Ishikawa (cell line): ENCODE data around the gene CST9L.

Experiments
- CEBPB ChIP-seq: IDR thresholded peaks from 2 replicates; pipeline ENCODE4 v1.6.1; 2012
- CREB1 ChIP-seq: IDR thresholded peaks from 2 replicates; pipeline ENCODE4 v1.6.1; 2012; ENCODE audit warnings: low read depth
- EGR1 ChIP-seq: IDR thresholded peaks from 2 replicates; pipeline ENCODE4 v1.6.1; 2012
- EP300 ChIP-seq: IDR thresholded peaks from 2 replicates; pipeline ENCODE4 v1.6.1; 2012; ENCODE audit warnings: borderline replicate concordance
- FOXM1 ChIP-seq: IDR thresholded peaks from 2 replicates; pipeline ENCODE4 v1.6.1; 2012; ENCODE audit warnings: low read depth, borderline replicate concordance
- MAX ChIP-seq: IDR thresholded peaks from 2 replicates; pipeline ENCODE4 v1.6.1; 2012
- NFIC ChIP-seq: IDR thresholded peaks from 2 replicates; pipeline ENCODE4 v1.6.1; 2012
- RAD21 ChIP-seq: IDR thresholded peaks from 2 replicates; pipeline ENCODE4 v1.6.1; 2012; ENCODE audit warnings: low read depth
- REST ChIP-seq: IDR thresholded peaks from 2 replicates; pipeline ENCODE4 v1.6.1; 2012; ENCODE audit warnings: low read depth, mild to moderate bottlenecking
- TAF1 ChIP-seq: IDR thresholded peaks from 2 replicates; pipeline ENCODE4 v1.6.1; 2012; ENCODE audit warnings: low read depth, mild to moderate bottlenecking
- TCF12 ChIP-seq: IDR thresholded peaks from 2 replicates; pipeline ENCODE4 v1.6.1; 2012; ENCODE audit warnings: low read depth
- TEAD4 ChIP-seq: IDR thresholded peaks from 2 replicates; pipeline ENCODE4 v1.6.1; 2012
- USF1 ChIP-seq: IDR thresholded peaks from 2 replicates; pipeline ENCODE4 v1.6.1; 2012
- YY1 ChIP-seq: IDR thresholded peaks from 2 replicates; pipeline ENCODE4 v1.6.1; 2012; ENCODE audit warnings: low read depth
- ZBTB7A ChIP-seq: IDR thresholded peaks from 2 replicates; pipeline ENCODE4 v1.6.1; 2012; ENCODE audit warnings: low read depth

CST9L gene

GRCh38 chr20:23604306-23604705 is 36.0 kb upstream of the CST9L start:
- TF ChIP-seq TAF1 = no peak
- no peak for TF ChIP-seq EP300
- no peak for TF ChIP-seq ZBTB7A
- no peak for TF ChIP-seq MAX
- no peak for TF ChIP-seq CEBPB
- TF ChIP-seq NFIC = no peak
- no peak for TF ChIP-seq TEAD4
- no peak for TF ChIP-seq USF1
- TF ChIP-seq REST = no peak
- TF ChIP-seq EGR1 = no peak
- TF ChIP-seq YY1 = no peak
- TF ChIP-seq TCF12 = no peak
- no peak for TF ChIP-seq RAD21
- TF ChIP-seq FOXM1 = no peak
- TF ChIP-seq CREB1 = no peak

GRCh38 chr20:23603321-23603720 is 35.0 kb upstream of the CST9L start:
- TF ChIP-seq NFIC (no peak), CREB1 (no peak), USF1 (no peak), REST (no peak), ZBTB7A (no peak), FOXM1 (no peak), RAD21 (no peak), TCF12 (no peak), EGR1 (no peak), TAF1 (no peak), EP300 (no peak), YY1 (no peak), TEAD4 (no peak), CEBPB (no peak), MAX (no peak)

- TF ChIP-seq MAX (no peak), CREB1 (no peak), NFIC (no peak), FOXM1 (no peak), YY1 (no peak), EP300 (no peak), EGR1 (no peak), USF1 (no peak), CEBPB (no peak), TEAD4 (no peak)
These were observed 34.4 kb upstream of the CST9L start for GRCh38 chr20:23602699-23603098.

GRCh38 chr20:23602241-23602640 is 34.0 kb upstream of the CST9L start:
- TF ChIP-seq REST (no peak), FOXM1 (no peak), CREB1 (no peak), RAD21 (no peak), EP300 (no peak), TAF1 (no peak), MAX (no peak)
